22Rv1 (cell line): ENCODE results near the gene SLC1A3.
"Not testable (repeated sequence)": the region's sequence is repeated elsewhere in the genome, so short reads cannot be mapped to it uniquely, and the experiment has no call there.

Experiments
- ZFX ChIP-seq: fragments of 450-650 bp; IDR thresholded peaks from 2 replicates; pipeline ENCODE4 v1.6.1; 2017; ENCODE audit warnings: antibody characterized with exemption, borderline replicate concordance
- TF ChIP-seq, protein P1 (sequence below): fragments of 450-650 bp; IDR thresholded peaks from 2 replicates; pipeline ENCODE4 v1.5.1; 2017; ENCODE audit warnings: mild to moderate bottlenecking

DNA sequence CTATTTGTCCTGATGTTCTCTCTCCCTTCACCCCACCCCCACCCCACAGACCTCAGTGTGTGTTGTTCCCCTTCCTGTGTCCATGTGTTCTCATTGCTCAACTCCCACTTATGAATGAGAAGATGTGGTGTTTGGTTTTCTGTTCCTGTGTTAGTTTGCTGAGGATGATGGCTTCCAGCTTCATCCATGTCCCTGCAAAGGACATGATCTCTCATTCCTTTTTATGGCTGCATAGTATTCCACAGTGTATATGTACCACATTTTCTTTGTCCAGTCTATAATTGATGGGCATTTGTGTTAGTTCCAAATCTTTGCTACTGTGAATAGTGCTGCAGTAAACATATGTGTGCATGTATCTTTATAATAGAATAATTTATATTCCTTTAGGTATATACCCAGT is 26.5 kb upstream of the SLC1A3 start:
- TF ChIP-seq, protein P1, sequence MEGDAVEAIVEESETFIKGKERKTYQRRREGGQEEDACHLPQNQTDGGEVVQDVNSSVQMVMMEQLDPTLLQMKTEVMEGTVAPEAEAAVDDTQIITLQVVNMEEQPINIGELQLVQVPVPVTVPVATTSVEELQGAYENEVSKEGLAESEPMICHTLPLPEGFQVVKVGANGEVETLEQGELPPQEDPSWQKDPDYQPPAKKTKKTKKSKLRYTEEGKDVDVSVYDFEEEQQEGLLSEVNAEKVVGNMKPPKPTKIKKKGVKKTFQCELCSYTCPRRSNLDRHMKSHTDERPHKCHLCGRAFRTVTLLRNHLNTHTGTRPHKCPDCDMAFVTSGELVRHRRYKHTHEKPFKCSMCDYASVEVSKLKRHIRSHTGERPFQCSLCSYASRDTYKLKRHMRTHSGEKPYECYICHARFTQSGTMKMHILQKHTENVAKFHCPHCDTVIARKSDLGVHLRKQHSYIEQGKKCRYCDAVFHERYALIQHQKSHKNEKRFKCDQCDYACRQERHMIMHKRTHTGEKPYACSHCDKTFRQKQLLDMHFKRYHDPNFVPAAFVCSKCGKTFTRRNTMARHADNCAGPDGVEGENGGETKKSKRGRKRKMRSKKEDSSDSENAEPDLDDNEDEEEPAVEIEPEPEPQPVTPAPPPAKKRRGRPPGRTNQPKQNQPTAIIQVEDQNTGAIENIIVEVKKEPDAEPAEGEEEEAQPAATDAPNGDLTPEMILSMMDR = not testable (repeated sequence)
- TF ChIP-seq ZFX = not testable (repeated sequence)
